ENCODE data around the gene KLK2.

KLK2 gene

DNA sequence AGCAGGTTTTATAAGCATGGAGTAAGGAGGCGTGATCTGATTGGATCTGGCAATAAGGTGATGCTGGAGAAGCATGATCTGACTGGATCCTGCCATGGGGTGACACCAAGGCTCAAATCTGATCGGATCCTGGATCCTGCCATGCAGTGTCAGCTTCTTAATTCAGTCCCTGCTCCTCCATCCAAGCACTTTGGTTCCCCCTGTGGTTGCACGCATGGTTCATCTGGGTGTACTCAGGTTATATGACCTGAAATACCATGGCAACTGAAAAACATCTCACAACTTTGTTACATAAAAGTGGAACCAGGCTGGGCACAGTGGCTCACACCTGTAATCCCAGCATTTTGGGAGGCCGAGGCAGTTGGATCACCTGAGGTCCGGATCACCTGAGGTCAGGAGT, 55.6 kb downstream of the KLK2 start:
- FAIRE-seq, result no peak
